ENCODE measurements around the gene SGPP1.

GRCh38 chr14:63644741-63645140 lies 83.1 kb downstream of the SGPP1 start:
- TF ChIP-seq CTCF (IDR thresholded peaks at IDR 0.05; ENCODE audit: control extremely low read depth in 1 of 3, insufficient read depth in 1 of 3, low read depth in 1 of 3, low read length in 3 of 3), result no peak
- TF ChIP-seq SRF (IDR thresholded peaks at IDR 0.05; ENCODE audit: low read depth, low read length), result no peak
- TF ChIP-seq HDAC6 (IDR thresholded peaks at IDR 0.05; ENCODE audit: low read depth, low read length), result no peak
- no peak for TF ChIP-seq MAX (IDR thresholded peaks at IDR 0.05)
- TF ChIP-seq POLR2A (IDR thresholded peaks at IDR 0.05; ENCODE audit: control extremely low read depth in 1 of 2, low read depth in 2 of 2, low read length in 2 of 2), result no peak
- no peak for TF ChIP-seq ATF3 (IDR thresholded peaks at IDR 0.05; ENCODE audit: insufficient read depth, low read depth, low read length)
- TF ChIP-seq TEAD4 (IDR thresholded peaks at IDR 0.05; ENCODE audit: low read depth, low read length), result no peak
- no peak for TF ChIP-seq SIX5 (IDR thresholded peaks at IDR 0.05; ENCODE audit: low read depth, low read length)
- no peak for TF ChIP-seq RAD21 (IDR thresholded peaks at IDR 0.05 in 1 of 2, conservative IDR thresholded peaks at IDR 0.05 in 1 of 2; ENCODE audit: low read depth in 2 of 2, low read length in 2 of 2)
- TF ChIP-seq RBBP5 (IDR thresholded peaks at IDR 0.05; ENCODE audit: borderline replicate concordance, low read depth, low read length), result no peak
- TF ChIP-seq E2F6 (IDR thresholded peaks at IDR 0.05), result no peak
- TF ChIP-seq TCF12 (IDR thresholded peaks at IDR 0.05; ENCODE audit: low read depth, low read length), result no peak
- TF ChIP-seq CHD1 (IDR thresholded peaks at IDR 0.05; ENCODE audit: low read depth, low read length), result no peak
- TF ChIP-seq EZH2 (IDR thresholded peaks at IDR 0.05; ENCODE audit: low read depth, low read length, severe bottlenecking), result no peak
